H1 (cell line): ENCODE data around the gene TAC4. TPM values are rescaled to one million over a fixed set of nuclear protein-coding genes. Genes with fewer than 3 reads are reported as not detected.

ENCODE experiments used
- BRCA1 ChIP-seq: IDR thresholded peaks from 2 replicates; pipeline ENCODE4 v1.6.1; 2012; ENCODE audit warnings: low read depth, low read length, improper control_type of control experiment
- CHD7 ChIP-seq: fragments of 300-600 bp; sonication (generic); IDR thresholded peaks from 2 replicates; pipeline ENCODE4 v1.7.1; 2012; ENCODE audit warnings: low read length, moderate library complexity, mild to moderate bottlenecking, inconsistent platforms; ENCODE audit not compliant: insufficient replicate concordance
- FOSL1 ChIP-seq: IDR thresholded peaks from 2 replicates; pipeline ENCODE4 v1.6.1; 2011; ENCODE audit warnings: mild to moderate bottlenecking, low read depth, low read length, moderate library complexity; ENCODE audit not compliant: insufficient read depth
- MAFK ChIP-seq: IDR thresholded peaks from 2 replicates; pipeline ENCODE4 v1.6.1; 2012; ENCODE audit warnings: low read depth, mild to moderate bottlenecking, improper control_type of control experiment, low read length
- POLR2A ChIP-seq, 2 experiments: IDR thresholded peaks; 1 replicate in 1 of 2; 2 replicates in 1 of 2; pipeline ENCODE4 v1.6.1; 2011; ENCODE audit warnings: low read depth in 2 of 2, low read length in 2 of 2, mild to moderate bottlenecking in 2 of 2; ENCODE audit errors: control extremely low read depth in 1 of 2
- RBBP5 ChIP-seq: IDR thresholded peaks from 2 replicates; pipeline ENCODE4 v1.7.1; 2012; ENCODE audit warnings: low read depth, mild to moderate bottlenecking, inconsistent platforms, low read length, moderate library complexity, borderline replicate concordance
- polyA plus RNA-seq, 7 experiments: library from polyadenylated mRNA; depleted of rRNA in 3 of 7; stranded (reverse) in 5 of 7; unstranded in 2 of 7; fragments of >200 nt in 5 of 7; fragments of 200-250 nt in 2 of 7; gene quantifications; 1 replicate in 5 of 7; 2 replicates in 1 of 7; 4 replicates in 1 of 7; pipeline versions ENCODE4 v1.2.1 to v1.2.3, GENCODE V29; 2011 to 2013; ENCODE audit warnings: missing spikeins in 2 of 7, mixed read lengths in 2 of 7
- total RNA-seq: library from RNA; stranded (reverse); fragmentation: NEBNext Ultra II Directional; extraction: Animal tissue kit (Norgen Biotek cat#: 25700); gene quantifications from 2 replicates; pipeline ENCODE4 v1.2.1, GENCODE V29; 2021

Gene TAC4
- total and polyA plus RNA-seq, 2 of the 8 experiments (the other 6 are each of a cell fraction or from before 2014, with no cell fraction given), result 0.15 TPM; not detected in 1

GRCh38 chr17:49823614-49824013 lies 24.3 kb downstream of the TAC4 start (continued):
- TF ChIP-seq CHD7 (no peak), POLR2A (IDR thresholded peaks at IDR 0.05; ENCODE audit: control extremely low read depth in 1 of 2, low read depth in 2 of 2, low read length in 2 of 2) (no peak), RBBP5 (no peak), MAFK (no peak), BRCA1 (no peak), FOSL1 (no peak)
